GM12892 (cell line): ENCODE results near the gene ERMARD.

Source experiments
- DNase-seq: peaks from one replicate; pipeline ENCODE4 v3.0.0; 2011; ENCODE audit not compliant: insufficient read length
- FAIRE-seq: peaks from 2 replicates; lab custom pipeline; 2011; peaks lifted over from hg19 to GRCh38; lab: Jason Lieb, UNC
- POLR2A ChIP-seq: IDR thresholded peaks from 2 replicates; pipeline ENCODE4 v1.6.1; 2011; ENCODE audit warnings: low read depth, low read length, control low read depth
- POLR2AphosphoS5 ChIP-seq: IDR thresholded peaks from 2 replicates; pipeline ENCODE4 v1.6.1; 2011; ENCODE audit warnings: low read depth, low read length, control low read depth
- TAF1 ChIP-seq: IDR thresholded peaks from 2 replicates; pipeline ENCODE4 v1.6.1; 2011; ENCODE audit warnings: low read depth, mild to moderate bottlenecking, control low read depth, low read length, borderline replicate concordance

ERMARD gene

GRCh38 chr6:169800116-169800667 is 48.8 kb downstream of the ERMARD start:
- FAIRE-seq, result no peak

DNA sequence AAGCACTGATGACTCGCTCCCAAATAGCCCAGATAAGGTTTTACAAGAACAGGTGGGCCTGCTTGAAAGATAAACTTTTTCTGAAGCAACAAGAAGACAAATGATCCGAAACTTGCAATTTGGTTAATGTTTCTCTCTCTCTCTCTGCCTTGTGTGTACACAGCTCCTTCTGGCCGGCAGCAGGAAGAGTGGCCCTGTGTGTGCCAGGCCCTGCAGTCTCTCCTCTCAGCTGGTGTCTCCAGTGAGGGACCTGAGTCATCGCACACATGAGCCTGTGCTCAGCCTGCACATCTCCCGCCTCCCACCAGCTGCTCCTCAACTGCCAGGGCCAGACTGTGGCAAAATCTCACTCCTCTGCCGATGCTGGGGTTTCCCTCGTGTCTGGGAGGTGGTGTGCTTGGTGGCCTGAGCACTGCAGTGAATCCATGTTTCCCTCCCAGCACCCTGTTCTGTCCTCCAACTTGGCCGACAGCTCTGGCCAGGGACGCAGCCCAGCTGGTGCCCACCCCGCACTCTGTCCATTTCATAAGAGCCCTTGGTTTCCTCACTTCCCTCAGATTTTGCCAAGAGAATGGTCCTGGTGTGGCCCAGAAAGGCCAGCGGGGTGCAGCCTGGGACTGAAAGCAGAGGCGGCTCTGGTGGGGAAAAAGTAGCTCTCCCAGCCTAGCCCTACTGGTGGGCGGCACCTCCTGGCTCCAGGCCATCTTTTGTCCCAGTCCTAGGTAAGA is 49.4 kb downstream of the ERMARD start:
- no peak for TF ChIP-seq TAF1
- no peak for TF ChIP-seq POLR2A
- no peak for TF ChIP-seq POLR2AphosphoS5
- DNase-seq, result no peak
- FAIRE-seq, result no peak

More at GRCh38 chr6:169800116-169800667, 48.8 kb downstream of the ERMARD start:
- no peak for TF ChIP-seq POLR2AphosphoS5
- no peak for TF ChIP-seq TAF1
- no peak for DNase-seq

DNA sequence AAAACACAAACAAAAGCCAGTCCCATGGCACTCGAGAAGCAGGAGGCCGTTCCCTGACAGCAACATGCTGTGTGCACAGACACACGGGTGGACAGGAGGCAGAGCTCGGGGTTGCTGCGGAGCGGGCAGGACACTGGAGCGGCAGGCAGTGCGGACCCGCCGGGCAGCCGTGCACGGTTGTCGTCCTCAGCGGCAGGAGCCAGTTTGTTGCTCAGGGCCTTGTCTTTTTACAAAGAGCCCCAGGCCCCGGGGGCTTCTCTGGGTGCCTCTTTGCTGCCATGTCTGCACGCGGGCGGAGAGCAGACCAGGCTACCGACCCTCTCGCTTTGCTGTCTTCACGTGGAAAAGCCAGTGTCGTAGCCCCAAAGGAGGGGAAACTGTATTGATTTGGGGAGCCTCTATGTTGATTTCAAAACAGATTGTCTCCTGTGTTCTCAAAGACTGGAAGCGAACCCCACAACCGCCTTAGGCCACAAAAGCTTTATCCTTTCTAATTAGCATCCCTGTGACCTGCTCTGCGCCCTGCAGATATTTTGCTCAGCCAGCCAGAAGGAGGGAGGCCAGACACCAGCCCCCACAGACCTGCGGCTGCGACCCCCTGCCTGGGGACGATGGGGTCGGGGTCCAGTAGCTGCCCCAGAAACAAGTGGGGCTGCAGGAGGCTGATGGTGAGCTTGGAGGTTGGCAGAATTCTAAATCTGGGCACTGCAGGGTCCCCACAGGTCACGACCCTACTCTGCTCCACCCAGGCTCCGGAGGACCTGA is 50.2 kb downstream of the ERMARD start:
- no peak for DNase-seq
- TF ChIP-seq TAF1 (no peak), POLR2A (no peak), POLR2AphosphoS5 (no peak)
- no peak for FAIRE-seq

- no peak for TF ChIP-seq TAF1
- no peak for TF ChIP-seq POLR2A
- TF ChIP-seq POLR2AphosphoS5, result no peak
- DNase-seq (no peak), FAIRE-seq (no peak)
Measured at GRCh38 chr6:169802790-169803189, 51.4 kb downstream of the ERMARD start.

- FAIRE-seq (no peak), DNase-seq (no peak)
- TF ChIP-seq TAF1 (no peak), POLR2AphosphoS5 (no peak), POLR2A (no peak)
Measured at GRCh38 chr6:169803271-169803811, 51.9 kb downstream of the ERMARD start.

GRCh38 chr6:169803816-169804340 is 52.5 kb downstream of the ERMARD start:
- FAIRE-seq (no peak), DNase-seq (no peak)
- TF ChIP-seq POLR2A, result no peak

GRCh38 chr6:169804427-169804826 is 53.0 kb downstream of the ERMARD start:
- no peak for TF ChIP-seq TAF1
- no peak for TF ChIP-seq POLR2AphosphoS5
- TF ChIP-seq POLR2A, result no peak
- FAIRE-seq (no peak), DNase-seq (no peak)

DNA sequence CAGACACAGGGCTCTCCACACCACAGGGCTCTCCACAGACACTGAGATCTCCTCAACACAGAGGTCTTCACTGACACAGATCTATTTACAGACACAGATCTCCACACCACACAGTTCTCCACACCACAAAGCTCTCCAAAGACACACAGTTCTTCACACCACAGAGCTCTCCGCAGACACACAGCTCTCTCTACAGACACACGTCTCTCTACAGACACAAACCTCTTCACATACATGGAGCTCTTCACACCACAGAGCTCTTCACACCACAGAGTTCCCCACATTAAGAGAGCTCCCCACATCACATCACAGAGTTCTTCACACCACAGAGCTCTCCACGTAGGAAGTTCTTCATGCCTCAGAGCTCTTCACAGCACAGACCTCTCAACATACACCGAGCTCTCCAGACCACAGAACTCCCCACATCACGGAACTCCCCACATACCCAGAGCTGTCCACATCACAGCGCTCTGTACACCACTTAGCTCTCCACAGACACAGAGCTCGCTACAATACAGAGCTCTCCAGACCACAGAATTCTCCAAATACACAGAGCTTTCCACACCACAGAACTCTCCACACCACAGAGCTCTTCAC is 53.9 kb downstream of the ERMARD start:
- no peak for FAIRE-seq
- TF ChIP-seq POLR2AphosphoS5 (no peak), POLR2A (no peak), TAF1 (no peak)

DNA sequence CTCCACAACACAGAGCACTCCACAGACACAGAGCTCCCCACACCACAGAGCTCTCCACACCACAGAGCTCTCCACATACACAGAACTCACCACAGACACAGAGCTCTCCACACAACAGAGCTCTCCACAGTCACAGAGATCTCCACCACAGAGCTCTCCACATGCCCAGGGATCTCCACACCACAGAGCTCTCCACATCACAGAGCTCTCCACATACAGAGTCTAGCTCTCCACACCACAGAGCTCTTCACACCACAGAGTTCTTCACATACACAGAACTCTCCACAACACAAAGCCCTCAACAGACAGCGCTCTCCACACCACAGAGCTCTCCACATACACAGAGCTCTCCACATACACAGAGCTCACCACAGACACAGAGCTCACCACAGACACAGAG is 55.3 kb downstream of the ERMARD start:
- no peak for FAIRE-seq
- DNase-seq, result no peak

More for the DNA sequence above, 53.9 kb downstream of the ERMARD start:
- no peak for DNase-seq

DNA sequence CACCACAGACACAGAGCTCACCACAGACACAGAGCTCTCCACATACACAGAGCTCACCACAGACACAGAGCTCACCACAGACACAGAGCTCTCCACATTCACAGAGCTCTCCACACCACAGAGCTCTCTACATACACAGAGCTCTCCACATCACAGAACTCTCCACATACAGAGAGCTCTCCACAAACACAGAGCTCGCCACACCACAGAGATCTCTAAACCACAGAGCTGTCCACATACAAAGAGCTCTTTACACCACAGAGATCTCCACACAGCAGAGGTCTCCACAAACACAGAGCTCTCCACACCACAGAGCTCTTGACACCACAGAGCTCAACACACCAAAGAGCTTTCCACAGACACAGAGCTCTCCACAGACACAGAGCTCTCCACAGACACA is 55.8 kb downstream of the ERMARD start:
- no peak for TF ChIP-seq TAF1
- no peak for TF ChIP-seq POLR2AphosphoS5
- no peak for TF ChIP-seq POLR2A
- DNase-seq, result no peak
- FAIRE-seq, result no peak

More for the DNA sequence above, 55.3 kb downstream of the ERMARD start:
- no peak for TF ChIP-seq POLR2A
- TF ChIP-seq POLR2AphosphoS5, result no peak
- TF ChIP-seq TAF1, result no peak

DNA sequence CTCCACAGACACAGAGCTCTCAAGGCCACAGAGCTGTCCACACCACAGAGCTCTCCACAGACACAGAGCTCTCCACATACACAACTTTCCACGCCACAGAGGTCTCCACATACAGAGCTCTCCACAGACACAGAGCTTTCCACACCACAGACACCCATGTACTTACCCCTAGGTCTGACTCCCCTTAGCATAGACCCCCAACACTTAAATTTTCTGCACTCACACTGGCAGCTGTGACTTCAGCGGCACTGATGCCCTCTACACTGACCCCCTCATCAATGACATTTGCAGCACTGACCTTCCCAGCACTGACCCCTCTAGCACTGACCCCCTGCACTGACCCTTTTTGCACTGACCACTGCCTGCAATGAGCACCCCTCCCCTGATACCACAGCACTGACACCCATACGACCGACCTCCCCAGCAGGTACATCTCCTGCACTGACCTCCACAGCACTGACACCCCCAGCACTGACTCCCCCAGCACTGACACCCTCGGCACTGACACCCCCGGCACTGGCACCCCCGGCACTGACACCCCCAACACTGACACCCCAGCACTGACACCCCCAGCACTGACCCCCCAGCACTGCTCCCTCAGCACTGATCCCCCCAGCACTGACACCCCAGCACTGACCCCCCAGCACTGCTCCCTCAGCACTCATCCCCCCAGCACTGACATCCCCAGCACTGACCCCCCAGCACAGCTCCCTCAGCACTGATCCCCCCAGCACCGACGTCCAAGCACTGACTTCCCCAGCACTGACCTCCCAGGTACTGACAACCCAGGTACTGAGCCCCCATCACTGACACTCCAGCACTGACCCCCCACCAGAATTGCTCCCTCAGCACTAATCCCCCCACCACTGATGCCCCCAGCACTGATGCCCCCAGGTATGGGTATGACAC is 56.5 kb downstream of the ERMARD start:
- FAIRE-seq (no peak), DNase-seq (no peak)
- TF ChIP-seq POLR2A, result no peak
- TF ChIP-seq TAF1, result no peak
- TF ChIP-seq POLR2AphosphoS5, result no peak
